Left cardiac atrium (tissue), 4 donors: ENCODE measurements around the gene PCDHA1. TPM values are rescaled to one million over a fixed set of nuclear protein-coding genes. Genes with fewer than 3 reads are reported as not detected.
"Not testable (repeated sequence)": the region's sequence is repeated elsewhere in the genome, so short reads cannot be mapped to it uniquely, and the experiment has no call there.

ENCODE experiments used
- ATAC-seq, 2 donors: fragments of 200-7000 bp; cut with Tn5 transposase; one replicate each; pipeline ENCODE4 v1.9.1; 2020; ENCODE audit warnings: mild to moderate bottlenecking in 2 of 2, moderate library complexity in 2 of 2
- DNase-seq: peaks from one replicate; pipeline ENCODE4 v3.0.0-alpha.2; 2020
- intact Hi-C, 2 donors: fragments of 100-400 bp; cut with DNase I; formaldehyde crosslinking; loops; one replicate each; pipeline versions ENCODE4 v1.14.1 to v1.15.1; 2022 to 2023
- long read RNA-seq: library from polyadenylated mRNA; unstranded; transcript quantifications from one replicate; pipeline ENCODE4 v2.0.0, GENCODE V29; 2021
- total RNA-seq, 2 donors: library from RNA; stranded (reverse); fragmentation: NEBNext Ultra II Directional; extraction: Animal tissue kit (Norgen Biotek cat#: 25700); gene quantifications; one replicate each; pipeline ENCODE4 v1.2.1, GENCODE V29; 2021
- donor health status: DM: no; HTN: yes; CAD: no.
- donor health status: DM: no; HTN: yes; CAD: no; lungs with severe emphysema.
- donor health status: DM: yes; HTN: yes; CAD: no.
- donor health status: Dilated cardiomyopathy.

Gene PCDHA1
- not detected for total RNA-seq
- long read RNA-seq, result 0 reads

- ATAC-seq (no peak), DNase-seq (no peak)
- intact Hi-C loops, result no loop called here
Measured at GRCh38 chr5:140785905-140786686, at the start of gene PCDHA1. TSS of gene PCDHA1 (plus strand) at chr5:140786140.

DNA sequence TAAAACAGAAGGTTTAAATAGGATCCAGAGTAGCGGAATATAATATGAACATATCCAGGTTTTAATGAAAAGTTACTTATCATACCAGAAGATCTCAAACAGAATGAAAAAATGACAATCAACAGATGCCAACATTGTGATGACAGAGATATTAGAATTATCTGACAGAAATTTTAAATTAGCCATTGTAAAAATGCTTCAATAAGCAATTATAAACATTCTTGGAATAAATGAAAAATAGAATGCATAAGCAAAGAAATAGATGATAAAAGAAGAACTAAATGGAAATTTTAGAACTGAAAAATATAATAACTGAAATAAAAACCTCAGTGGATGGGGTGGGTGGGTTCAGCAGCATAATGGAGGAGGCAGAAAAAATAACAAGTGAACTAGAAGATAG lies 48.5 kb upstream of the PCDHA1 start:
- no peak for DNase-seq
- intact Hi-C loops, result no loop called here
- ATAC-seq, result no peak

- no peak for ATAC-seq
- intact Hi-C loops, result no loop called here
- DNase-seq, result no peak
Measured at GRCh38 chr5:140741967-140742366, 44.0 kb upstream of the PCDHA1 start.

DNA sequence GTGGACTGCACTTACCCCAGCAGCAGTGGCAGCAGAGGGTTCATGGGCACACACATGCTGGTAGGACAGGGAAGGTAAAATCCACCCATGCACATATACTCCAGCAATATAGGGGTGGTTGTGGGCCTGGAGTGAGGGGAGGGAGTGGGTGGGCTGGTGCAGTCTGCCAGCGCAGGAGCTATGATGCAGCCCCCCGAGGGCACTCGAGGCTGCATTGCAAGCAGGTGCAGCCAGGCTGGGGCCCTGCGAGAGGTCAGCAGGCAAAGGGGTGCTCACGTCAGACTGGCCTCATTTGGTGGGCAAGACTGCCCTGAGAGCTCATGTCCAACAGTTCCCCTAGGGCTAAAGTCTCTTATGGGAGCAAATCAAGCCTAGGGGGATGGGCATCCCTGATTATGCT lies 32.4 kb upstream of the PCDHA1 start:
- DNase-seq, result no peak
- intact Hi-C loops, result no loop called here
- no peak for ATAC-seq

GRCh38 chr5:140764177-140764973 lies 21.6 kb upstream of the PCDHA1 start:
- ATAC-seq (no peak), DNase-seq (no peak)
- intact Hi-C loops, result no loop called here

- no peak for DNase-seq
- intact Hi-C loops, result no loop called here
- ATAC-seq, result no peak
Measured at GRCh38 chr5:140767444-140767843, 18.5 kb upstream of the PCDHA1 start.

DNA sequence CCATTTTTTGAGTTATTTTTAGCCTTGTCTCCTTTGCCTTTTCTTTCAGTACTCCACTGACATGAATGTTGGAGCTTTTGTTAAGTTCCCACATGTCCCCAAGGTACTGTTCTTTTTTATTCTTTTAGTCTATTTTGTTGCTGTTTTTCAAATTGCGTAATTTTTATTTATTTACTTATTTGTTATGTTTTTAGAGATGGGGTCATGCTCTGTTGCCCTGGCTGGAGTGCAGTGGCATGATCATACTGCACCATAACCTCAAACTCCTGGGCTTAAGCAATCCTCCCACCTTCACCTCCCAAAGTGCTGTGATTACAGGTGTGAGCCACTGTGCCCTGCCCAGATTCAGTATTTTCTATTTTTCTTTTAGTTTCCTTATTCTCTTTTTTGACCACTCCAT lies 5.4 kb upstream of the PCDHA1 start:
- ATAC-seq (no peak), DNase-seq (no peak)
- intact Hi-C loops, result no loop called here

DNA sequence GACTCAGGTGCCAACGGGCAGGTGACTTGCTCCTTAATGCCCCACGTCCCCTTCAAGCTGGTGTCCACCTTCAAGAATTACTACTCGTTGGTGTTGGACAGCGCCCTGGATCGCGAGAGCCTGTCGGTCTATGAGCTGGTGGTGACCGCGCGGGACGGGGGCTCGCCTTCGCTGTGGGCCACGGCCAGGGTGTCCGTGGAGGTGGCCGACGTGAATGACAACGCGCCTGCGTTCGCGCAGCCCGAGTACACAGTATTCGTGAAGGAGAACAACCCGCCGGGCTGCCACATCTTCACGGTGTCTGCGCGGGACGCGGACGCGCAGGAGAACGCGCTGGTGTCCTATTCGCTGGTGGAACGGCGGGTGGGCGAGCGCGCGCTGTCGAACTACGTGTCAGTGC lies 1.5 kb downstream of the PCDHA1 start:
- DNase-seq, ATAC-seq, intact Hi-C loops: not testable (repeated sequence)

DNA sequence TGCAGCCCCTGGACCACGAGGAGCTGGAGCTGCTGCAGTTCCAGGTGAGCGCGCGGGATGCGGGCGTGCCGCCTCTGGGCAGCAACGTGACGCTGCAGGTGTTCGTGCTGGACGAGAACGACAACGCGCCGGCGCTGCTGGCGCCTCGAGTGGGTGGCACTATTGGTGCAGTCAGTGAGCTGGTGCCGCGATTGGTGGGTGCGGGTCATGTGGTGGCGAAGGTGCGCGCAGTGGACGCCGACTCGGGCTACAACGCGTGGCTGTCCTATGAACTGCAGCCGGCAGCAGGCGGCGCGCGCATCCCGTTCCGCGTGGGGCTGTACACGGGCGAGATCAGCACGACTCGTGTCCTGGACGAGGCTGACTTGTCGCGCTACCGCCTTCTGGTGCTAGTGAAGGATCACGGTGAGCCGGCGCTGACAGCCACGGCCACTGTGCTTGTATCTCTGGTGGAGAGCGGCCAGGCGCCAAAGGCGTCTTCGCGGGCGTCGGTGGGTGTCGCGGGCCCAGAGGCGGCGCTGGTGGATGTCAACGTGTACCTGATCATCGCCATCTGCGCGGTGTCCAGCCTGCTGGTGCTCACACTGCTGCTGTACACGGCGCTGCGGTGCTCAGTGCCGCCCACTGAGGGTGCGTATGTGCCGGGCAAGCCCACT lies 2.0 kb downstream of the PCDHA1 start:
- ATAC-seq, DNase-seq, intact Hi-C loops: not testable (repeated sequence)

DNA sequence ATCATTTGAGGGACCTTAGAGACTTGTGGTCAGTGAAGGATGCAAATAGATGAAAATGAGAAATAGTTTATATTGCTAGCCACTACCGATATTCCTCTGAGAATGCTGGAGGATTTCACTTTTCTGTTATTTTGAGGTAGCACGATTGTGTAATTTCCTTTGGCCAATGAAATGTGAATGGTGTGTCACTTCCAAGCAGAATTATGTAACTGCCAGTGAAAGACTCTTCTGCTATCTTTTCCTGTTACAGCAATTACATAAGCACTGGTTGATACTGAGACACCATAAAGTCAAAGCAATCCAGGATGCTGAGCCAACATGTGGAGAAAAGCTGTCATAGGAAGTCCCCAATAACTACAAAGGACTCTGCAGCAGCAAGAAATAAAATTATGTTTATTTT lies 5.1 kb downstream of the PCDHA1 start:
- no peak for DNase-seq

GRCh38 chr5:140794595-140795258 lies 8.8 kb downstream of the PCDHA1 start, which contains the start of gene PCDHA2:
TSS of gene PCDHA2 (plus strand) at chr5:140794852.
- no peak for ATAC-seq
- intact Hi-C loops, result no loop called here

More for the DNA sequence above, 5.1 kb downstream of the PCDHA1 start:
- intact Hi-C loops, result no loop called here
- ATAC-seq, result no peak

DNA sequence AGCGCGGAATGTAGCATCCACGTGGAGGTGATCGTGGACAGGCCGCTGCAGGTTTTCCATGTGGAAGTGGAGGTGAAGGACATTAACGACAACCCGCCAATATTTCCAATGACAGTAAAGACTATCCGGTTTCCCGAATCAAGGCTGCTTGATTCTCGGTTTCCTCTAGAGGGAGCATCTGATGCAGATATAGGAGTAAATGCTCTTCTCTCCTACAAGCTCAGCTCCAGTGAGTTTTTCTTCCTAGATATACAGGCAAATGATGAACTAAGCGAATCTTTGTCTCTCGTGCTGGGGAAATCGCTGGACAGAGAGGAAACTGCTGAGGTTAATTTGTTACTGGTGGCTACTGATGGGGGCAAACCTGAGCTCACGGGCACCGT lies 9.3 kb downstream of the PCDHA1 start:
- no peak for DNase-seq
- intact Hi-C loops, result no loop called here
- ATAC-seq, result no peak

More at GRCh38 chr5:140794595-140795258, 8.8 kb downstream of the PCDHA1 start, which contains the start of gene PCDHA2:
- no peak for DNase-seq

- DNase-seq, intact Hi-C loops, ATAC-seq: not testable (repeated sequence)
Measured at GRCh38 chr5:140796072-140796717, 10.3 kb downstream of the PCDHA1 start.

DNA sequence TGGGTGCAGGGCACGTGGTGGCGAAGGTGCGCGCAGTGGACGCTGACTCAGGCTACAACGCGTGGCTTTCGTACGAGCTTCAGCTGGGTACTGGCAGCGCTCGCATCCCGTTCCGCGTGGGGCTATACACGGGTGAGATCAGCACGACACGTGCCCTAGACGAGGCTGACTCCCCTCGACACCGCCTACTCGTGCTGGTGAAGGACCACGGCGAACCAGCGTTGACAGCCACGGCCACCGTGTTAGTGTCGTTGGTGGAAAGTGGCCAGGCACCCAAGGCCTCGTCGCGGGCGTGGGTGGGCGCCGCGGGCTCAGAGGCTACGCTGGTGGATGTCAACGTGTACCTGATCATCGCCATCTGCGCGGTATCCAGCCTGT lies 10.8 kb downstream of the PCDHA1 start:
- intact Hi-C loops, result no loop called here

DNA sequence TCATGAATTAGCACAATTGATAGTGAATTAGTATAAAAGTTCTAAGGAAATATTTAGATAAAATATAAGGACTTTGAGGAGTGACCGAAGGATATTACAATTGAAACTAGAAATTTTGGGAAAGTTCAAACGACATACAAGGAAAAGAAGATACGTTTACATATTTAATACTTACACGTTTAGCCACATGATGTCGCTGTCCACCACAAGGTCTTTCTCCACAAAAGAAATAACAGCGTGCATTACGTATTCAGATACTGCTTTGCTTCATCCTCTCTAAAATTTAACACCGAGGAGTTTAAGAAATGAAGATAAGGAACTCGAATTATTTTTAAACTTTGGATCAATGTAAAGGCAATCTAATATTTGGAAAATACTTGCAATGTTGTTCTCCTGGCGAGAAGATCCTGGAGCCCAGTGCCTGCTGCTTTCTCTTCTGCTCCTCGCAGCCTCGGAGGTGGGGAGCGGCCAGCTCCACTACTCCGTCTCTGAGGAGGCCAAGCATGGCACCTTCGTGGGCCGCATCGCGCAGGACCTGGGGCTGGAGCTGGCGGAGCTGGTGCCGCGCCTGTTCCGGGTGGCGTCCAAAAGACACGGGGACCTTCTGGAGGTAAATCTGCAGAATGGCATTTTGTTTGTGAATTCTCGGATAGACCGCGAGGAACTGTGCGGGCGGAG lies 15.0 kb downstream of the PCDHA1 start, which contains the start of gene PCDHA3:
TSS of gene PCDHA3 (plus strand) at position 242 of the 678 bp plus-strand sequence.
- DNase-seq, result no peak
- intact Hi-C loops, result no loop called here
- ATAC-seq, result no peak

More for the DNA sequence above, 10.8 kb downstream of the PCDHA1 start:
- DNase-seq, result no peak
- ATAC-seq, result no peak

DNA sequence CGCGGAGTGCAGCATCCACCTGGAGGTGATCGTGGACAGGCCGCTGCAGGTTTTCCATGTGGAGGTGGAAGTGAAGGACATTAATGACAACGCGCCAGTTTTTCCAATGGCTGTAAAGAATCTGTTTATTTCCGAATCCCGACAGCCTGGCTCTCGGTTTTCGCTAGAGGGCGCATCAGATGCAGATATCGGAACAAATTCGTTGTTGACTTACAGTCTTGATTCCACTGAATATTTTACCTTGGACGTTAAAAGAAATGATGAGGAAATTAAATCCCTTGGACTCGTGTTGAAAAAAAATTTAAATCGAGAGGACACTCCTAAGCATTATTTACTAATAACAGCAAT lies 15.5 kb downstream of the PCDHA1 start:
- intact Hi-C loops, result no loop called here
- no peak for ATAC-seq
- no peak for DNase-seq

DNA sequence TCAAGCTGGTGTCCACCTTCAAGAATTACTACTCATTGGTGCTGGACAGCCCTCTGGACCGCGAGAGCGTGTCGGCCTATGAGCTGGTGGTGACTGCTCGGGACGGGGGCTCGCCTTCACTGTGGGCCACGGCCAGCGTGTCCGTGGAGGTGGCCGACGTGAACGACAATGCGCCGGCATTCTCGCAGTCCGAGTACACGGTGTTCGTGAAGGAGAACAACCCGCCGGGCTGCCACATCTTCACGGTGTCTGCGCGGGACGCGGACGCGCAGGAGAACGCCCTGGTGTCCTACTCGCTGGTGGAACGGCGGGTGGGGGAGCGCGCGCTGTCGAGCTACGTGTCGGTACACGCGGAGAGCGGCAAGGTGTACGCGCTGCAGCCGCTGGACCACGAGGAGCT lies 16.4 kb downstream of the PCDHA1 start:
- intact Hi-C loops, ATAC-seq, DNase-seq: not testable (repeated sequence)

GRCh38 chr5:140802781-140803271 lies 16.9 kb downstream of the PCDHA1 start:
- intact Hi-C loops, result no loop called here
- ATAC-seq, result no peak
- no peak for DNase-seq
